A549 treated with dexamethasone at 1 μM for 4 hours (cell line): ENCODE measurements around the gene BCL2L14. TPM values are rescaled to one million over a fixed set of nuclear protein-coding genes. Genes with fewer than 3 reads are reported as not detected.

Experiments
- total RNA-seq: library from RNA; stranded (reverse); fragments of 200-300 nt; extraction: Qiagen RNA extraction; gene quantifications from 5 replicates; pipeline ENCODE4 v1.2.3, GENCODE V29; 2022

Gene BCL2L14, protein sequence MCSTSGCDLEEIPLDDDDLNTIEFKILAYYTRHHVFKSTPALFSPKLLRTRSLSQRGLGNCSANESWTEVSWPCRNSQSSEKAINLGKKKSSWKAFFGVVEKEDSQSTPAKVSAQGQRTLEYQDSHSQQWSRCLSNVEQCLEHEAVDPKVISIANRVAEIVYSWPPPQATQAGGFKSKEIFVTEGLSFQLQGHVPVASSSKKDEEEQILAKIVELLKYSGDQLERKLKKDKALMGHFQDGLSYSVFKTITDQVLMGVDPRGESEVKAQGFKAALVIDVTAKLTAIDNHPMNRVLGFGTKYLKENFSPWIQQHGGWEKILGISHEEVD
- not detected in 5 replicates for total RNA-seq

GRCh38 chr12:12070674-12071656 is at the start of gene BCL2L14:
BCL2L14 (plus strand) TSS chr12:12070939; CDS start chr12:12079306, 8,367 bp downstream.

Other genes with a start within 250 kb of the BCL2L14 start
- 10.0 to 25.2 TPM (median 19.4 TPM) in 5 replicates for gene LRP6, start 196.1 kb downstream of the BCL2L14 start, total RNA-seq